ENCODE data around the gene CHCT1. TPM values are rescaled to one million over a fixed set of nuclear protein-coding genes. Genes with fewer than 3 reads are reported as not detected.
"Not testable (repeated sequence)": the region's sequence is repeated elsewhere in the genome, so short reads cannot be mapped to it uniquely, and the experiment has no call there.

Gene CHCT1
- total RNA-seq, 1 donor from 2014 or later: not detected

DNA sequence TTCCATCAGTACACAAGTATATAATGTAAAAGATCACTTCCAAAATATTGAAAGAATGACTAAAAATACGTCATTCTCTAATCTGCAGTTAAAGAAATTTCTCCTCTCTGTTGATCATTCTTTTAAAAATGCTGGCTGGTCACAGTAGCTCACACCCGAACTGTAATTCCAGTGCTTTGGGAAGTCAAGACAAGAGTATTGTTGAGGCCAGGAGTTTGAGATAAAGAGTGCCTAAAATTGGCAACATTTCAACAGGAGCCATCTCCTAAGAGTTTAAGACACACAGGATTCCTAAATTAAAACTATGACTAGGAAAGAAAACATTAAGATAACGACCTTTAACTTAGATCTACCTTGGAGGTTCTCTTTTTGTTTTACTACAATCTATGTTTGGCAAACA lies 25.9 kb upstream of the CHCT1 start:
- DNase-seq (ENCODE audit: low spot score): no peak
- intact Hi-C loops (cut with DNase I): no loop called here

DNA sequence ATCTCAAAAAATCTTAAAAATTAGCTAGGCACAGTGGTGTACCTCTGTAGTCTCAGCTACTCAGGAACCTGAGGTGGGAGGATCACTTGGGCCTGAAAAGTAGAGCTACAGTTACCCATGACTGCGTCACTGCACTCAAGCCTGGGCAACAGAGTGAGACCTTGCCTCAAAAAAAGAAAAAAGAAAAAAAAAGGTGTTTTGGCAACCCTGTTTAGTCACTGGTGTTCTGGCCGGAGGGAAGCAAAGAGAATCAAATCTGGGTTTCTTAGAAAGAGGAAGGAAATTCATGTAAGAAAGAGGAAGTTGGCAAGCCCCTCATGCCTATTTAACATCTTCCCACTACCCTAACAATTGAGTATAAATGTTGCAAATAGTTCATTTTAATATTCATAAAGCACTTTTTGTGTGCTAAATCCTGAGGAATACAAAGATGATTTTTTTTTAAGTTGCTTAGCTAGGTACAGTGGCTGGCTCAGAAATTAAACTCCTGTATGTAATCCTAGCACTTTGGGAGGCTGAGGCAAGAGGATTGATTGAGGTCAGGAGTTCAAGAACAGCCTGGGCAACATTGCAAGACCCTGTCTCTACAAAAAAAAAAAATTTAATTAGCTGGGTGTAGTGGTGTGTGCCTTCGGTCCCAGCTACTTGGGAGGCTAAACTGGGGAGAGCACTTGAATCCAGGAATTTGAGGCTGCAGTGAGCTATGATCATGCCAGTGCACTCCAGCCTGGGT lies 23.9 kb upstream of the CHCT1 start:
- intact Hi-C loops (cut with DNase I): no loop called here
- DNase-seq (ENCODE audit: low spot score): no peak

DNA sequence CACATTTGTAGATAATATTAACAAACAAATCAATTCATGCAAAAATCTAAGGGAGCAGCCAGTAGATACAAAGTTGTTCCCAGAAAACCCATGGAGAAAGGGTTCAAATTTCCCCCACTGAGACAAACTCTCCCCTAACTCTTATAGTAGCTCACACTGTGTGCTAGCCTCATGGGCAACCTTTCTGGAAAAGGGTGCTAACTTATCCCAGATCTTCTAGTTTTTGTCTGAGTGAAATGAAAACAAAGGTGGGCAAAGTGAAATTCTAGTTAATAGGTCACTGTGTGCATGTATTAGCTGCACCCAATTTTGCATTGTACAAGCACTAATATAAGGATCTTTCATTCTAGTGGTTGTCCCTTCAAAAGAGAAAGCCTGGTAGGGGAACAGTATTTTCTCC lies 20.5 kb upstream of the CHCT1 start:
- intact Hi-C loops (cut with DNase I): no loop called here
- DNase-seq (ENCODE audit: low spot score): no peak

DNA sequence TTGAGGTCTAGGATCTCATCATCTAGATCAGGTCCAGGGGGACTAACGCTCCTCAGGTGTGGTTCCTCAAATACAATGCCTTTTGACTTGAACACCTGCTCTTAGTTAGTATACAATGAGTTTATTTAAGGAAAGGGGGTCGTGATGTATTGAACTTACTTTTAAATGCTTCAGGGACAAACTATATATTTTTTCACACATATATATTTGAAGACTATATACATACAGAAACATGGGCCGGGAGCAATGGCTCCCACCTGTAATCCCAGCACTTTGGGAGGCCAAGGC lies 18.8 kb upstream of the CHCT1 start:
- intact Hi-C loops (cut with DNase I): no loop called here
- no peak for DNase-seq (ENCODE audit: low spot score)

DNA sequence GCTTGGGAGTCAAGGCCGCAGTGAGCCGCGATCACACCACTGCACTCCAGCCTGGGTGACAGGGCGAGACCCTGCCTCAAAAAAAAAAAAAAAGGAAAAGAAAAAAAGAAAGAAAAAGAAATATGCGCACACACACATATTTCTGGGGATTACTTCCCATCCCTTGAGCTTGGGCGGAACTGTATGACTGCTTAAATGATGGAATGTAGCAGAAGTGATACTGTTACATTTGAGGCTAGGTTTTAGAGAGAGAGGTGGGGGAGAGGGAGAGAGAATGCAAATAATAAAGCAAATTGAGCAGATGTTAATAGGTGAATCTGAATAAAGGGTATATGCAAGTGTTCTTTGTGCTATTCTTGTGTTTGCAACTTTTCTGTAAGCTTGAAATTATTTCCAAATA lies 18.3 kb upstream of the CHCT1 start:
- intact Hi-C loops (cut with DNase I): no loop called here
- DNase-seq (ENCODE audit: low spot score): no peak

DNA sequence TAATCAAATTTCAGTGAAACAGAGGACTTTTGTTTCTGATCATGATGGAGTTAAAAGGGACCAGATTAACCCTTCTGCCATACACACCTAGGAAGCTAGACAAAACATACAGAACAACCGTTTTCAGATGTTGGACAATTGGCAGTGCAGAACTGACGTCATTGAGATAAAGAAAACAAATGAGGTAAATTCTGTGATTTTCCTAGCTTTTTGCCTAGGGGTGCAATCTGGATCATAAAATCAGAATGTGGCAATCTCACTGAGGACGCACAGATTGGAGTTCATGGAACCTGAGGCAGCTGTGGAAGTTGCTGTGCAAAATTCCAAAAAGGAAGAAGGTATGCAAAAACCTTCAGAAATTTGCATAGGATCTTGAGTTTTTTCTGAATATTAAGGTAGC lies 15.4 kb upstream of the CHCT1 start:
- DNase-seq (ENCODE audit: low spot score): no peak
- intact Hi-C loops (cut with DNase I): no loop called here

DNA sequence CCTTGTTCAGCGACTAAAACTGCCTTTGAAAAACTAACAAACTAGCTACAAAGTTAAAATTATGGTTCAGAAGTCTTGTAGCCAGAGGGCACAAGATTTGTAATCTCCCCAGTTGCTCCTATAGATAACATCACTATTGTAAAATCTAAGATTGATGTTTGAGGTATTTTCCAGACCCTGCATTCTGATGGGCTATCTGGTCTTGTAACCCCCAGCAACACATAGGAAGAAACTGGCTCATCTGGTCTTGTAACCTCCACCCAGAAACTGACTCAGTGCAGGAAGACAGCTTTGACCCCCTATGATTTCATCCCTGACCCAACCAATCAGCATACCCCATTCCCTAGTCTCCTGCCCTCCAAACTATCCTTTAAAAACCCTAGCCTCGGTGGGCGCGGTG lies 12.3 kb upstream of the CHCT1 start:
- DNase-seq (ENCODE audit: low spot score): no peak
- intact Hi-C loops (cut with DNase I): no loop called here

DNA sequence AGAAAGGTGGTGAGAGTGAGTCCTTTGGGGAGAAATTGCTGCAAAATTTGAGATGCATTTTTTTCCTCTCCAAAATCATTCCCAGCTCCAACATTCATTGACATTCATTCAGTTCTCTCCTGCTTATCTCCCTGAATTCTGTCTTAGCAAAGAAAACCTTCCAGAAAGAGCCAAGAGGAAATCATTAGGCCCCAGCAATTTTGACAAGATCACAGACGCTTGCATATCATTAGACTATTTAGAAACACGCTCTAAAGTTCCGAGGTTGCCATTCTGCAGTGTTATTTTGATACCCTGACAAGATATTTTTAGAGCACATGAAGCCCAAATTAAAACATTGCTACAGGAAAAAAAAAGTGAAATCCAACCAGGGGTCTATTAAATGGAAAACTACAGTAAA lies 9.6 kb upstream of the CHCT1 start:
- DNase-seq (ENCODE audit: low spot score): no peak
- intact Hi-C loops (cut with DNase I): no loop called here

DNA sequence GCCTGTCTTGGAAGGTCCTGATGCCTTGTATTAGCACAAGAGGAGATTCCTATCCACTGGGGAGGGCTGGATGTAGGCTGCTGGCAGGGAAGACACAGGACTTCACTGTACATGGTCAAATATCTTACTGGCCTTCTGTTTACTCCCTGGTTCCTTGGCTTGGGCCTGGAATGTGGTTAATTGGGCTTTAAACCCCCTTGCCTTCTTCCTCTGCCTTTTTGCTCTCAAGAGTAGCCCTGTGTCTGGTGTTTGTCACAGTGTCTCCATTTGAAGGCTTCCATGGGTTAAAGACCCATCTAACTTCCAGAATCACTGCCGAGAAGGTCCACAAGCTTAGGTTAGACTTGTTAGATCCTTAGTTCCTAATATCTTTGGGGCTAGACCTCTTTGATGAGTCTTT lies 7.1 kb upstream of the CHCT1 start:
- no peak for DNase-seq (ENCODE audit: low spot score)
- intact Hi-C loops (cut with DNase I): no loop called here

DNA sequence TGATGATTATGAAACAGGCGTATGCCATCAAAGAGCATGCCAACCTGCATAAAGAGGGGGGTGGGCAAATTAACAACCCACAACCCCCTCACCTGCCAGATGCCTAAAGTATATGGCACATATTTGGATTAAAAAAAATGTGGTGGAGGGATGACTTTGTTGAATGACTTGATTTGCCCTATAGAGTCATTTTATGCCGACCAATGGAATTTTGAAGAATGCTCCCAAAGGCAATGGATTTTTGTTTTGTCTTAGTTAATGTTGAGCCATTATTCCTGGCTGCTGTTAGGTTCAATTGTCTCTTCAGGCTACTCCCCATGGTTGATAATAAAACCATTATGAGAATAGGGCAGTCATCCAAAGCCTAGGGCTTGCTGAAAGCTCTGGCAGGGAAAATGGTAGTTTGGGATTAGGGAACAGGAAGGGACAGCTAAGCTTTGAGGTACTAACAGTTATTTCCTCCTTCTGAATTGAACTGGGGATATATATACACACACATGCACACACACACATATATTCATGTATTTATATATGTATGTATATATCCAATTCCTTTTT lies 5.8 kb upstream of the CHCT1 start:
- no peak for DNase-seq (ENCODE audit: low spot score)

DNA sequence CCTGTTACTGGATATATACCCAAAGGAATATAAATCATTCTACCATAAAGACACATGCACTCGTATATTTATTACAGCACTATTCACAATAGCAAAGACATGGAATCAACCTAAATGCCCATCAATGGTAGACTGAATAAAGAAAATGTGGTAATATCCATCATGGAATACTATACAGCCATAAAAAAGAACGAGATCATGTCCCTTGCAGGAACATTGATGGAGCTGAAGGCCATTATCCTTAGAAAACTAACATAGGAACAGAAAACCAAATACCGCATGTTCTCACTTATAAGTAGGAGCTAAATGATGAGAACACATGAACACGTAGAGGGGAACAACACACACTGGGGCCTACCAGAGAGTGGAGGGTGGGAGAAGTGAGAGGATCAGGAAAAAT lies 3.3 kb upstream of the CHCT1 start:
- DNase-seq (ENCODE audit: low spot score); intact Hi-C loops (cut with DNase I): not testable (repeated sequence)

More for the DNA sequence above, 5.8 kb upstream of the CHCT1 start:
- intact Hi-C loops (cut with DNase I): no loop called here

DNA sequence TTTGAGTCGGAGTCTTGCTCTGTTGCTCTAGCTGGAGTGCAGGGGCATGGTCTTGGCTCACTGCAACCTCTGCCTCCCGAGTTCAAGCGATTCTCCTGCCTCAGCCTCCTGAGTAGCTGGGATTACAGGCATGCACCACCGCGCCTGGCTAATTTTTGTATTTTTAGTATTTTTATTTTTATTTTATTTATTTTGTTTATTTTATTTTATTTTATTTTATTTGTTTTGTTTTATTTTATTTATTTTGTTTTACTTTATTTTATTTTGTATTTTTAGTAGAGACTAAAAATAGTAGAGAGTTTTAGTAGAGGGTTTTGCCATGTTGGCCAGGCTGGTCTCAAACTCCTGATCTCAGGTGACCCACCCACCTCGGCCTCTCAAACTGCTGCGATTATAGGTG lies 2.4 kb upstream of the CHCT1 start:
- intact Hi-C loops (cut with DNase I); DNase-seq (ENCODE audit: low spot score): not testable (repeated sequence)

DNA sequence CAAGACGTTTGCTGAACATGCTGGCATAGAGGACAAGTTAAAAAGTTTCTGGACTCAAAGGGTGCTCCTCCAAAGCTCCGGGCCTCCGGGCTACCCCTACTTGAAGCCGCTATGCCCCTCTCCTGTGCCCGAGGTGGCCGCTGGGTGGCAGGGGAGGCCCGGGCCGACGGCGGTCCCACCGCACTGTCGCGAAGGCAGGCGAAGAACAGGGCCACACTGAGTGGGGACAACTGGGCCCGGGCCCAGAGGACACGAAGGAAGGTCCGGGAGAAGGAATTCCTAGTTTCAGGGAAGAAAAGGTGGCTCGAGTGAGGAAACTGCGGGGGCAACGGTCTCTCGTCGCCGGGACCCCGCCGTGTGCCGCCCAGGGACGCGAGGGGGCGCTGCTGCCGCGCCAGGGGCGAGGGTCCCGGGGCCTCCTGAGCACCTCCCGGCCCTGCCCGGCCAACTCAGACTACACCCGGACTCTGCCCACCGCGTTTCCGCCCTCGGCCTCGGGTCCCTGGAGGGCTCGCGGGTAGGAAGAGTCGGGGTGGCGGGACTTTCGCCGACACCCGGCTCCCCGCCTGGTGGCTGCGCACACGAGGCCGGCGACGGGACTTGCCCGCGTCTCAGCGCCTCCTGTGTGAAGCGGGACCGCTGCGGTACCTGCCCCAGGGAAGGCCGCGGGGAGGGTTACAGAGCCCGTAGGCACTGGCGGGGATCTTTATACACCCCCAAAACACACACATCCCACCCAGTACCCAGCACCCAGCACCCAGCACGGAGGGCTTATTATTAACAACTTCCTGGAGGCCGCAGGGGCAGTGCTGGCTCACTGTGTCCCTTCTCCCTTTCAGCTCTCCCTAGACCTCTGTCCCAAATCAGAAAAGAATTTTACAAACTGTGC lies 772 bp upstream of the CHCT1 start:
- peak; percentile 87 for DNase-seq (ENCODE audit: low spot score)
- intact Hi-C loops (cut with DNase I): no loop called here

DNA sequence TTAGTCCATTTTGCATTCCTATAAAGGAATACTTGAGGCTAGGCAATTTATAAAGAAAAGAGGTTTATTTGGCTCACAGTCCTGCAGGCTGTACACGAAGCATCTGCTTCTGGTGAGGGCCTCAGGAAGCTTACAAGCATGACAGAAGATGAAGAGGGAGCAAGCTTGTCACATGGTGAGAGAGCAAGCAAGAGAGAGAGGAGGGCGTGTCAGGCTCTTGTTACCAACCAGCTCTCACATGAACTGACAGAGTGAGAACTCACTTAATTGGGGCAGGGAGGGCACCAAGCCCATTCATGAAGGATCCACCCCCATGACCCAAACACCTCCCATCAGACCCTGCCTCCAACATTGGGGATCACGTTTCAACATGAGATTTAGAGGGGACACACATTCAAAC lies 1.6 kb downstream of the CHCT1 start:
- intact Hi-C loops (cut with DNase I): no loop called here
- no peak for DNase-seq (ENCODE audit: low spot score)

DNA sequence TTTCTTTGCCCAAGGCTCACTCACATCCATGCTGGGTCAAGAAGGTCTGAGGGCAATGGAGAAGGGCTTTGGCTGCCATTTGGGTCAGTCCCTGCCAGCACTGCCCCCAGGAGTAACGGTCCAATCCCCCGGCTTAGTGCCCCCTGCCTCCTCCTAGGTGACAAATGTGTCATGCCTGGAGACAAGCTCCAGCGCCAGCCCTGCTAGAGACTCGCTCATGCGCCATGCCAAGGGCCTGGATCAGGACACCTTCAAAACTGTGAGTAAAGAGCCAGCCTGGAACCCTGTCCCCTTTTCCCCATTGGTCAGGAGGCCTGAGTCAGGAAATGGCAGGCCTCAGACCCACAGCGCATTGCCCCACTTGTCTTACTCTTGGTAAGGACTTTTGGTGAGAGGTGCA lies 3.3 kb downstream of the CHCT1 start:
- DNase-seq (ENCODE audit: low spot score): no peak
- intact Hi-C loops (cut with DNase I): no loop called here

DNA sequence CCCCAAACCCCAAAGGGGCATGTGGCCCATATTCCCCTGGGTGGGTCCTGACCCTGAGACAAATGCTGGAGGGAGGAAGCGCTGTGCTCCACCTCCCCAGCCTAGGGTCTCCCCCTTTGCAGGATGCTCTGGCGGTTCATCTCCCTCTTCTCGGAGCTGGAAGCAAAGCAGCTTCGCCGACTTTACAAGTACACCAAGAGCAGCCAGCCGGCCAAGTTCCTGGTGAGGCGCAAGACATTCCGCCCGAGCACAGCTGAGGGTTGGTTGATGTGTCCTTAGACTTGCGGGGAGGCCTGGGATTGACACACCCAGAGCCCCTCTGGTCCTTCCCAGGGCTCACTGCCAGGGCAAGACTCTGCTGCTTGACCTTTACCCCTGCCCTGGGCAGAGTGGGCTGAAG lies 4.3 kb downstream of the CHCT1 start:
- no peak for DNase-seq (ENCODE audit: low spot score)
- intact Hi-C loops (cut with DNase I): no loop called here

DNA sequence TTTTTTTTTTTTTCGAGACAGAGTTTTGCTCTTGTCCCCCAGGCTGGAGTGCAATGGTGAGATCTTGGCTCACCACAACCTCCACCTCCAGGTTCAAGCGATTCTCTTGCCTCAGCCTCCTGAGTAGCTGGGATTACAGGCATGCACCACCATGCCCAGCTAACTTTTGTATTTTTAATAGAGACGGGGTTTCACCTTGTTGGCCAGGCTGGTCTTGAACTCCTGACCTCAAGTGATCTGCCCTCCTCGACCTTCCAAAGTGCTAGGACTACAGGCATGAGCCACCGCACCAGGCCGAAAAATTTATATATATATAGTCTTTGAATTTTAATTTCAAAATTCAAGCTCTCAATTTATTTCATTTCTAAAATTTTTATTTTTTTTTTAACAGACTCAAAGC lies 6.2 kb downstream of the CHCT1 start:
- intact Hi-C loops (cut with DNase I): not testable (repeated sequence)

DNA sequence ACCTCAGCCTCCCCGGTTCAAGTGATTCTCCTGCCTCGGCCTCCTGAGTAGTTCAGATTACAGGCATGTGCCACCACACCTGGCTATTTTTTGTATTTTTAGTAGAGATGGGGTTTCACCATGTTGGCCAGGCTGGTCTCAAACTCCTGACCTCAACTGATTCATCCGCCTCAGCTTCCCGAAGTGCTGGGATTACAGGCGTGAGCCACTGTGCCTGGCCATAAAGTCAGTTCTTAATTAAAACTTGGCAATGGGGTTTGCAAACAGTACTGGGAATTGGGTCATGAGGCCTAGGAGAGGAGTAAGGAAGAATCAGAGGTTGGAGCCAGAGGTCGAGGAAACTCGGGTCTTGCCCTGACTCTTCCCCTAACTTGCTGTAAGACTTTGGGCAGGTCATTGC lies 8.3 kb downstream of the CHCT1 start:
- DNase-seq (ENCODE audit: low spot score); intact Hi-C loops (cut with DNase I): not testable (repeated sequence)

More for the DNA sequence above, 6.2 kb downstream of the CHCT1 start:
- not testable (repeated sequence) for DNase-seq (ENCODE audit: low spot score)

DNA sequence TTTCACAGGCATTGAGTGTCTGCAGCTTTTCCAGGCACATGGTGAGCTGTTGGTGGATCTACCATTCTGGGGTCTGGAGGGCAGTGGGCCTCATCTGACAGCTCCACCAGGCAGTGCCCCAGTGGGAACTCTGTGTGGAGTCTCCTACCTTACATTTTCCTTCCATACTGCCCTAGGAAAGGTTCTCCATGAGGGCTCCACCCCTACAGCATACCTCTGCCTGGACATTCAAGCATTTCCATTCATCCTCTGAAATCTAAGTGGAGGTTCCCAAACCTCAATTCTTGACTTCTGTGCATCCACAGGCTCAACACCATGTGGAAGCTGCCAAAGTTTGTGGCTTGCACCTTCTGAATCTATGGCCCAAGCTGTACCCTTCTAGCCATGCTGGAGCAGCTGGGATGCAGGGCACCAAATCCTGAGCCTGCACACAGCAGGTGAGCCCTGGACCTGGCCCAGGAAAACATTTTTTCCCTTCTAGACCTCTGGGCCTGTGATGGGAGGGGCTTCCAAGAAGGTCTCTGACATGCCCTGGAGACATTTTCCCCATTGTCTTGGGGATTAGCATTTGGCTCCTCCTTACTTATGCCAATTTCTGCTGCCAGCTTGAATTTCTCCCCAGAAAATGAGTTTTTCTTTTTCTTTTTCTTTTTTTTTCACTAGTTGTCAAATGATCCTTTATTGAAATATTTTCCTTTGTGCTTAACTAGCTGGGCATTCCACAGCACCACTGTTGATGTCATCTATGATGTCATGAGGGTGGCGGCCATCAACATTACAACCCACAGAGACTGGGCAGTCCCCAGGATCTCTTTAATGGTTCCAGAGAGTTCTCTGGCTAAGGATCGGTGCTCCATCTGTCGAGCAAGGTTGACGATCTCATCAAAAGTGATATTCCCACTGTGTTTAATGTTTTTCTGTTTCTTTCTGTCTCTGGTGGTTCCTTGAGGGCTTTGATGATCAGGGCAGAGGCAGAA lies 11.0 kb downstream of the CHCT1 start:
- intact Hi-C loops (cut with DNase I); DNase-seq (ENCODE audit: low spot score): not testable (repeated sequence)
